ENCODE data around the gene TCERG1L.

- TF ChIP-seq TAF1 (IDR thresholded peaks at IDR 0.05; ENCODE audit: low read depth), result no peak
- TF ChIP-seq CREB1 (IDR thresholded peaks at IDR 0.05; ENCODE audit: low read depth), result no peak
These were observed 152.8 kb downstream of the TCERG1L start for GRCh38 chr10:131158695-131159094.
